H9 (cell line): ENCODE data around the gene CFAP97. TPM values are rescaled to one million over a fixed set of nuclear protein-coding genes. Genes with fewer than 3 reads are reported as not detected.

Source experiments
- DNase-seq: peaks from one replicate; pipeline ENCODE4 v3.0.0-alpha.2; 2017
- H2AFZ ChIP-seq: one replicate; pipeline ENCODE4 v1.6.1; 2013; ENCODE audit warnings: mild to moderate bottlenecking, low read length, control low read depth, moderate library complexity
- H2AK5ac ChIP-seq: 2 replicates; pipeline ENCODE4 v1.6.1; 2013; ENCODE audit warnings: low read length, control low read depth, mixed read lengths; ENCODE audit not compliant: insufficient read length
- H2BK120ac ChIP-seq: one replicate; pipeline ENCODE4 v1.6.1; 2013; ENCODE audit warnings: low read depth, mild to moderate bottlenecking, low read length, control low read depth, inconsistent platforms; ENCODE audit not compliant: poor library complexity, severe bottlenecking
- H2BK12ac ChIP-seq: 2 replicates; pipeline ENCODE4 v1.6.1; 2013; ENCODE audit warnings: low read length, control low read depth, mixed read lengths, low read depth; ENCODE audit not compliant: insufficient read length
- H2BK15ac ChIP-seq: 2 replicates; pipeline ENCODE4 v1.6.1; 2013; ENCODE audit warnings: low read depth, low read length, control low read depth
- H2BK20ac ChIP-seq: one replicate; pipeline ENCODE4 v1.6.1; 2013; ENCODE audit warnings: low read depth, mild to moderate bottlenecking, low read length, control low read depth, inconsistent platforms; ENCODE audit not compliant: poor library complexity, severe bottlenecking
- H2BK5ac ChIP-seq: 2 replicates; pipeline ENCODE4 v1.6.1; 2013; ENCODE audit warnings: low read length, control low read depth, mixed read lengths; ENCODE audit not compliant: insufficient read length
- H3K14ac ChIP-seq: 2 replicates; pipeline ENCODE4 v1.6.1; 2013; ENCODE audit warnings: low read length, control low read depth; ENCODE audit not compliant: insufficient read depth
- H3K18ac ChIP-seq: 2 replicates; pipeline ENCODE4 v1.6.1; 2013; ENCODE audit warnings: low read depth, mild to moderate bottlenecking, mixed read lengths, low read length, control low read depth; ENCODE audit not compliant: insufficient read length
- H3K23ac ChIP-seq: 2 replicates; pipeline ENCODE4 v1.6.1; 2013; ENCODE audit warnings: low read length, control low read depth, mixed read lengths, low read depth; ENCODE audit not compliant: insufficient read length
- H3K23me2 ChIP-seq: 2 replicates; pipeline ENCODE4 v1.6.1; 2013; ENCODE audit warnings: low read depth, mild to moderate bottlenecking, mixed read lengths, low read length, control low read depth; ENCODE audit not compliant: insufficient read length, poor library complexity, severe bottlenecking
- H3K27ac ChIP-seq: 2 replicates; pipeline ENCODE4 v1.5.1; 2013; ENCODE audit warnings: low read length, control low read depth, mixed read lengths, low read depth; ENCODE audit not compliant: insufficient read length
- H3K27me3 ChIP-seq: 2 replicates; pipeline ENCODE4 v1.6.1; 2013; ENCODE audit warnings: low read length, control low read depth, inconsistent platforms; ENCODE audit not compliant: insufficient read depth
- H3K4ac ChIP-seq: 2 replicates; pipeline ENCODE4 v1.6.1; 2013; ENCODE audit warnings: low read depth, mild to moderate bottlenecking, control low read depth, inconsistent platforms, low read length, moderate library complexity
- H3K4me1 ChIP-seq: 2 replicates; pipeline ENCODE4 v1.6.1; 2013; ENCODE audit warnings: low read length, control low read depth, inconsistent platforms; ENCODE audit not compliant: insufficient read depth
- H3K4me2 ChIP-seq: 2 replicates; pipeline ENCODE4 v1.6.1; 2013; ENCODE audit warnings: low read length, control low read depth, mixed read lengths; ENCODE audit not compliant: insufficient read length, insufficient read depth
- H3K56ac ChIP-seq: 2 replicates; pipeline ENCODE4 v1.6.1; 2013; ENCODE audit warnings: low read depth, mild to moderate bottlenecking, mixed read lengths, low read length, control low read depth; ENCODE audit not compliant: insufficient read length
- H3K79me1 ChIP-seq: 2 replicates; pipeline ENCODE4 v1.6.1; 2013; ENCODE audit warnings: low read depth, mild to moderate bottlenecking, moderate library complexity, low read length, control low read depth, inconsistent platforms; ENCODE audit not compliant: insufficient read depth, poor library complexity, severe bottlenecking
- H3K79me2 ChIP-seq: 2 replicates; pipeline ENCODE4 v1.6.1; 2013; ENCODE audit warnings: low read length, control low read depth, inconsistent platforms; ENCODE audit not compliant: insufficient read depth
- H3K9ac ChIP-seq: 2 replicates; pipeline ENCODE4 v1.6.1; 2013; ENCODE audit warnings: low read length, control low read depth, mixed read lengths; ENCODE audit not compliant: insufficient read length; ENCODE audit errors: extremely low read depth
- H3K9me3 ChIP-seq: one replicate; pipeline ENCODE4 v1.6.1; 2013; ENCODE audit warnings: low read depth, low read length, inconsistent platforms; ENCODE audit not compliant: control insufficient read depth
- H3T11ph ChIP-seq: one replicate; pipeline ENCODE4 v1.6.1; 2013; ENCODE audit warnings: mild to moderate bottlenecking, low read length, control low read depth, inconsistent platforms
- H4K20me1 ChIP-seq: one replicate; pipeline ENCODE4 v1.6.1; 2013; ENCODE audit not compliant: control insufficient read depth, insufficient read length, insufficient read depth
- H4K5ac ChIP-seq: 2 replicates; pipeline ENCODE4 v1.6.1; 2013; ENCODE audit warnings: low read depth, mild to moderate bottlenecking, mixed read lengths, low read length, control low read depth; ENCODE audit not compliant: insufficient read length
- H4K8ac ChIP-seq: replicated peaks from 2 replicates; pipeline ENCODE4 v1.6.1; 2013; ENCODE audit warnings: low read length, control low read depth, mixed read lengths, low read depth; ENCODE audit not compliant: insufficient read length
- H4K91ac ChIP-seq: 2 replicates; pipeline ENCODE4 v1.6.1; 2013; ENCODE audit warnings: low read depth, mild to moderate bottlenecking, moderate library complexity, mixed read lengths, low read length, control low read depth; ENCODE audit not compliant: insufficient read length
- H3K27ac Mint-ChIP-seq, 3 experiments: 2 replicates in 2 of 3; 3 replicates in 1 of 3; pipeline ENCODE4 v1.8.0; 2020 to 2021; ENCODE audit warnings: mixed read lengths in 3 of 3, mild to moderate bottlenecking in 1 of 3, moderate library complexity in 1 of 3
- H3K27me3 Mint-ChIP-seq: 2 replicates; pipeline ENCODE4 v1.8.0; 2021; ENCODE audit warnings: low read depth, mild to moderate bottlenecking, moderate library complexity, mixed read lengths
- H3K36me3 Mint-ChIP-seq, 3 experiments: 2 replicates in 2 of 3; 3 replicates in 1 of 3; pipeline ENCODE4 v1.8.0; 2020 to 2021; ENCODE audit warnings: low read depth in 3 of 3, mixed read lengths in 3 of 3; ENCODE audit not compliant: insufficient read depth in 1 of 3
- H3K4me1 Mint-ChIP-seq, 2 experiments: 2 replicates each; pipeline ENCODE4 v1.8.0; 2020; ENCODE audit warnings: mixed read lengths in 2 of 2
- H3K4me3 Mint-ChIP-seq, 2 experiments: 2 replicates in 1 of 2; 3 replicates in 1 of 2; pipeline ENCODE4 v1.8.0; 2020 to 2021; ENCODE audit warnings: mild to moderate bottlenecking in 2 of 2, mixed read lengths in 2 of 2, moderate library complexity in 1 of 2
- H3K9me3 Mint-ChIP-seq, 2 experiments: 2 replicates in 1 of 2; 3 replicates in 1 of 2; pipeline ENCODE4 v1.8.0; 2020; ENCODE audit warnings: mild to moderate bottlenecking in 2 of 2, mixed read lengths in 2 of 2, moderate library complexity in 1 of 2
- WGBS: extraction: QIAGEN DNeasy Blood & Tissue Kit; methylation state at CpG from one replicate; pipeline ENCODE4 v1.1.7; 2013; ENCODE audit warnings: missing lambda C conversion rate, low lambda C conversion rate, mixed read lengths; ENCODE audit not compliant: insufficient read length; ENCODE audit errors: extremely low coverage; 5-methylcytosine and 5-hydroxymethylcytosine counted together
- total RNA-seq: library from RNA; stranded (reverse); gene quantifications from 2 replicates; pipeline ENCODE4 v1.2.1, GENCODE V29; 2021
- TF ChIP-seq, protein P1 (sequence below): fragments of 200-600 bp; sonication (generic); conservative IDR thresholded peaks from 3 replicates; pipeline ENCODE4 v1.8.0; 2021; ENCODE audit warnings: antibody characterized with exemption, mild to moderate bottlenecking

CFAP97 gene
- total RNA-seq, 1 experiment from 2014 or later: 39.3 TPM

DNA sequence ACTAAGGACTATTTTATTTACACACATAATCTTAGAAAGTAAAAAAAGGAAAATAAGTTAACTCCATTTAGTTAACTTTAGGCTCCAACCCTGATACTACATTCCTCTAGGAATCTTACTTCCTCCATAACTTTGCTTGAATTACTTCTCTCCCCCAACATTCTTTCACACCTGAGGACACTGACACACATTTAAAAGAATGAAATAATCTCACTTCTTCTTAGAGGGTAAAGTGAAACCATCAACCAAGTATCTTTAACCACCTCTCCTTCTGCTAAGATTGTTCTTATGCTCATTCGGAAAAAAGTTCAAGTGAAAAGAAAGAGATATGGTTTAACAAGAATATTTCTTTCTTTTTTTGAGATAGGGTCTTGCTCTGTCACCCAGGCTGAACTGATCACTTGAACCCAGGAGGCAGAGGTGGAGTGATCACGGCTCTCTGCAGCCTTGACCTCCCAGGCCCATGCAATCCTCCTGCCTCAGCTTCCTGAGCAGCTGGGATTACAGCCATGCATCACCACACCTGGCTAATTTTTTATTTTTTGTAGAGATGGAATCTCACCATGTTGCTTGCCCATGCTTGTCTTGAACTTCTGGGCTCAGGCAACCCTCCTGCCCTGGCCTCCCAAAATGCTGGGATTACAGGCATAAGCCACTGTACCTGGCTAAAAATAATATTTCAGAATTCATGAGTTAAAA is 32.3 kb downstream of the CFAP97 start:
- H2BK20ac ChIP-seq: peak overlapping the region; percentile 60
- no peaks in the 10 kb centered on the region for H3K79me2 ChIP-seq
- H3K23ac ChIP-seq: no peak overlapping the region
- no peaks in the 10 kb centered on the region for H3K27me3 Mint-ChIP-seq
- no peak overlapping the region for H3K4me3 Mint-ChIP-seq
- H3K4ac ChIP-seq: no peak overlapping the region
- no peaks in the 10 kb centered on the region; the same call in 1 of the 2 replicates for H3K4me1 ChIP-seq
- DNase-seq: no peak
- no peak overlapping the region for H3K18ac ChIP-seq
- no peak overlapping the region for H2AK5ac ChIP-seq
- no peak overlapping the region for H2AFZ ChIP-seq
- peaks cover 13% of the 10 kb centered on the region in 2 experiments for H3K4me1 Mint-ChIP-seq
- WGBS: no CpG with 5 or more reads among the region's 2 CpGs
- H3K9ac ChIP-seq: no peak overlapping the region
- H3K4me2 ChIP-seq: no peak overlapping the region
- no peak overlapping the region for H2BK12ac ChIP-seq
- H3K14ac ChIP-seq: no peak overlapping the region
- H2BK5ac ChIP-seq: no peak overlapping the region
- no peak overlapping the region for H4K91ac ChIP-seq
- H3K9me3 Mint-ChIP-seq: no peaks in the 10 kb centered on the region
- H3K79me1 ChIP-seq: no peaks in the 10 kb centered on the region
- H4K8ac ChIP-seq: no peak overlapping the region
- no peaks in the 10 kb centered on the region for H3K9me3 ChIP-seq
- H3K23me2 ChIP-seq: no peaks in the 10 kb centered on the region
- no peak overlapping the region for H4K5ac ChIP-seq
- H3T11ph ChIP-seq: no peak overlapping the region
- H2BK120ac ChIP-seq: no peak overlapping the region
- no peaks in the 10 kb centered on the region for H4K20me1 ChIP-seq
- no peak overlapping the region for H2BK15ac ChIP-seq
- H3K56ac ChIP-seq: no peak overlapping the region
- H3K36me3 Mint-ChIP-seq: peaks cover 18 to 47% (median 36%) of the 10 kb centered on the region in 3 experiments
- H3K27ac Mint-ChIP-seq: peak overlapping the region in 2 of 3 experiments; percentile 39 to 84; a peak in 5 of 7 replicates
- H3K27me3 ChIP-seq: no peaks in the 10 kb centered on the region
- TF ChIP-seq, protein P1, sequence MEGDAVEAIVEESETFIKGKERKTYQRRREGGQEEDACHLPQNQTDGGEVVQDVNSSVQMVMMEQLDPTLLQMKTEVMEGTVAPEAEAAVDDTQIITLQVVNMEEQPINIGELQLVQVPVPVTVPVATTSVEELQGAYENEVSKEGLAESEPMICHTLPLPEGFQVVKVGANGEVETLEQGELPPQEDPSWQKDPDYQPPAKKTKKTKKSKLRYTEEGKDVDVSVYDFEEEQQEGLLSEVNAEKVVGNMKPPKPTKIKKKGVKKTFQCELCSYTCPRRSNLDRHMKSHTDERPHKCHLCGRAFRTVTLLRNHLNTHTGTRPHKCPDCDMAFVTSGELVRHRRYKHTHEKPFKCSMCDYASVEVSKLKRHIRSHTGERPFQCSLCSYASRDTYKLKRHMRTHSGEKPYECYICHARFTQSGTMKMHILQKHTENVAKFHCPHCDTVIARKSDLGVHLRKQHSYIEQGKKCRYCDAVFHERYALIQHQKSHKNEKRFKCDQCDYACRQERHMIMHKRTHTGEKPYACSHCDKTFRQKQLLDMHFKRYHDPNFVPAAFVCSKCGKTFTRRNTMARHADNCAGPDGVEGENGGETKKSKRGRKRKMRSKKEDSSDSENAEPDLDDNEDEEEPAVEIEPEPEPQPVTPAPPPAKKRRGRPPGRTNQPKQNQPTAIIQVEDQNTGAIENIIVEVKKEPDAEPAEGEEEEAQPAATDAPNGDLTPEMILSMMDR: no peak
- no peak overlapping the region for H3K27ac ChIP-seq
